A549 (cell line): ENCODE measurements around the gene NADK.

Source experiments
- CBX8 ChIP-seq: fragments of 200-600 bp; sonication (generic); IDR thresholded peaks from 2 replicates; pipeline ENCODE4 v1.6.1; 2016
- CTCF ChIP-seq: fragments of >200 bp; sonication (Bioruptor Twin); formaldehyde crosslinking; IDR thresholded peaks from 3 replicates; pipeline ENCODE4 v1.5.1; 2016
- EHF ChIP-seq: fragments of 250-450 bp; sonication (Bioruptor Pico); IDR thresholded peaks from 2 replicates; pipeline ENCODE4 v1.5.0; 2020; ENCODE audit warnings: mild to moderate bottlenecking
- ELK1 ChIP-seq: fragments of 150-350 bp; IDR thresholded peaks from 2 replicates; pipeline ENCODE4 v1.6.1; 2014; ENCODE audit warnings: low read depth, mild to moderate bottlenecking, low read length
- FOSL2 ChIP-seq, 2 experiments: fragments of 450-650 bp in 1 of 2; fragments of >200 bp in 1 of 2; sonication (Bioruptor Twin) in 1 of 2; formaldehyde crosslinking; IDR thresholded peaks; 2 replicates each; pipeline versions ENCODE4 v1.5.0 to v1.6.1; 2016 to 2020; ENCODE audit warnings: mild to moderate bottlenecking in 1 of 2, moderate library complexity in 1 of 2
- JUNB ChIP-seq: fragments of >200 bp; sonication (Bioruptor Twin); formaldehyde crosslinking; IDR thresholded peaks from 2 replicates; pipeline ENCODE4 v1.6.1; 2016
- NFE2L2 ChIP-seq: fragments of 150-350 bp; conservative IDR thresholded peaks from 2 replicates; pipeline ENCODE4 v1.6.1; 2014; ENCODE audit warnings: low read length
- NR3C1 ChIP-seq: fragments of >200 bp; sonication (Bioruptor Twin); formaldehyde crosslinking; IDR thresholded peaks from 3 replicates; pipeline ENCODE4 v1.6.1; 2017
- POLR2A ChIP-seq: IDR thresholded peaks from 2 replicates; pipeline ENCODE4 v1.6.1; 2012; ENCODE audit warnings: mild to moderate bottlenecking, low read length
- RCOR1 ChIP-seq: fragments of 150-350 bp; IDR thresholded peaks from 2 replicates; pipeline ENCODE4 v1.6.1; 2014; ENCODE audit warnings: antibody characterized with exemption, low read length, low read depth
- TP53 ChIP-seq: fragments of 250-450 bp; sonication (Bioruptor Pico); IDR thresholded peaks from 2 replicates; pipeline ENCODE4 v1.5.0; 2021; ENCODE audit warnings: mild to moderate bottlenecking, moderate library complexity

GRCh38 chr1:1732381-1732780, 45.9 kb downstream of the NADK start:
- TF ChIP-seq CTCF (no peak), EHF (CRISPR knock-in tag) (no peak), NFE2L2 (no peak), TP53 (CRISPR knock-in tag) (no peak), NR3C1 (no peak), CBX8 (no peak), POLR2A (no peak), ELK1 (no peak), FOSL2 (IDR thresholded peaks at IDR 0.05) (no peak), FOSL2 (CRISPR knock-in tag; IDR thresholded peaks at IDR 0.05) (no peak), JUNB (no peak), RCOR1 (no peak)
